ENCODE results near the gene AXIN1. TPM values are rescaled to one million over a fixed set of nuclear protein-coding genes. Genes with fewer than 3 reads are reported as not detected.

AXIN1 gene
- total RNA-seq, 1 donor from 2014 or later: 16.4 TPM

DNA sequence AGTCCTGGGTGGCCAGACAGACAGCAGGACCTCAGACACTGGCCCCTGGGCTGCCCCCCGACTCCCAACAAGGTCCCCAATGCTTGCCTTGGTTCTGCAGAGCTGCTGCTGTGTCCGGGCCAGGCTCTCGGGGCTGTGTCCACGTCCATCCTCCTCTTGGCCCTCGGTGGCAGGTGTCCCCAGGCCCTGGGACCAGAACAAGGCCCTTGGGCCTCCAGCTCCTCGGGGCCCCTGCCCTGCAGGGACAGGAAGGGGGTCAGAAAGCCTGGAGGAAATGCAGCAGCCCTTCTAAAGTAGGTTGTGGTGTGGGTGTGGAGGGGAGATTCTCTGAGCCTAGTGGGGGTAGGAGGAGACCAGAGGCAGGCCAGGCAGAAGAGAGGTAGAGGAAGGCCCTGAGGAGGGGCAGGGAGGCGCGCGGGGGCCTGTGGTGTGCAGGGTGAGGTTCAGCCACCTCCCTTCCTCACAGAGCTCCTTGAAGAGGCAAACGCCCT, 2.5 kb upstream of the AXIN1 start:
- no peaks in the 10 kb centered on the region for H3K36me3 Mint-ChIP-seq (ENCODE audit: unreplicated experiment)
- H3K27me3 Mint-ChIP-seq (ENCODE audit: unreplicated experiment): no peaks in the 10 kb centered on the region
- peaks cover 4% of the 10 kb centered on the region for H3K9me3 Mint-ChIP-seq (ENCODE audit: unreplicated experiment)
- TF ChIP-seq, protein P1, sequence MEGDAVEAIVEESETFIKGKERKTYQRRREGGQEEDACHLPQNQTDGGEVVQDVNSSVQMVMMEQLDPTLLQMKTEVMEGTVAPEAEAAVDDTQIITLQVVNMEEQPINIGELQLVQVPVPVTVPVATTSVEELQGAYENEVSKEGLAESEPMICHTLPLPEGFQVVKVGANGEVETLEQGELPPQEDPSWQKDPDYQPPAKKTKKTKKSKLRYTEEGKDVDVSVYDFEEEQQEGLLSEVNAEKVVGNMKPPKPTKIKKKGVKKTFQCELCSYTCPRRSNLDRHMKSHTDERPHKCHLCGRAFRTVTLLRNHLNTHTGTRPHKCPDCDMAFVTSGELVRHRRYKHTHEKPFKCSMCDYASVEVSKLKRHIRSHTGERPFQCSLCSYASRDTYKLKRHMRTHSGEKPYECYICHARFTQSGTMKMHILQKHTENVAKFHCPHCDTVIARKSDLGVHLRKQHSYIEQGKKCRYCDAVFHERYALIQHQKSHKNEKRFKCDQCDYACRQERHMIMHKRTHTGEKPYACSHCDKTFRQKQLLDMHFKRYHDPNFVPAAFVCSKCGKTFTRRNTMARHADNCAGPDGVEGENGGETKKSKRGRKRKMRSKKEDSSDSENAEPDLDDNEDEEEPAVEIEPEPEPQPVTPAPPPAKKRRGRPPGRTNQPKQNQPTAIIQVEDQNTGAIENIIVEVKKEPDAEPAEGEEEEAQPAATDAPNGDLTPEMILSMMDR (IDR thresholded peaks at IDR 0.05; ENCODE audit: partially characterized antibody, unreplicated experiment): no peak
- H3K4me1 Mint-ChIP-seq (ENCODE audit: low read depth, unreplicated experiment): no peaks in the 10 kb centered on the region
- no peak overlapping the region for H3K27ac Mint-ChIP-seq (ENCODE audit: unreplicated experiment)
- no peak for DNase-seq
- no peak overlapping the region for H3K4me3 Mint-ChIP-seq (ENCODE audit: unreplicated experiment)

DNA sequence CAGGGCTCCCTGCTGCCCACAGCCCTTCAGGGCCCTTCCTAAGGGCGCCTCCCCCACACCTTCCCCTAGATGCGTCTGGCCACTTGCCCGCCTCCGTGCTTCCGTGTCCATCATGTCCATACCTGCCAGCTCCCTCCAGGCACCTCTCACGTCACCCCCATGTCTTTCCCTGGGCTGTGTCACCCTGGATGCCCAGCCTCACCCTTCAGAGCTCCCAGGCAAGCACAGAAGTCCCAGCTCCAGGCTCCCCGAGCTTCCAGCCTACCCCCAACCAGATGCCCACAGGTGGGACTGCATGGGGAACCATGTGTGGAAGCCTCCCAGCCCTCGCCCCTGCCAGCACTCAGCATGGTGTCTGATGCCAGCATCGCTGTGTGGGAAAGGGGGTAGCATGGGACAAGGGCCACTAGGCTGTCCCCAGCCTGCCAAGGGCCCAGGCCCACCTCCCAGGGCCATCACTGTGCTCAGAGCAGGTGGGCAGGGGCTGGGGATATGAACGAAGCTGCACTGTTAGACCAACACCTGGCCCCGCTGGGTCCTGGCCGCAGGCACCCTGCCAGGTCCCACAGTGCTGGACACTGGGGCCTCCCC, 1.9 kb upstream of the AXIN1 start:
- TF ChIP-seq, protein P1 (IDR thresholded peaks at IDR 0.05; ENCODE audit: partially characterized antibody, unreplicated experiment): no peak
- DNase-seq: no peak
- Mint-ChIP-seq H3K36me3 (ENCODE audit: unreplicated experiment) (no peaks in the 10 kb centered on the region), H3K4me1 (ENCODE audit: low read depth, unreplicated experiment) (no peaks in the 10 kb centered on the region), H3K9me3 (ENCODE audit: unreplicated experiment) (peaks cover 4% of the 10 kb centered on the region), H3K27ac (ENCODE audit: unreplicated experiment) (no peak overlapping the region), H3K4me3 (ENCODE audit: unreplicated experiment) (peak overlapping the region; percentile 52), H3K27me3 (ENCODE audit: unreplicated experiment) (no peaks in the 10 kb centered on the region)

DNA sequence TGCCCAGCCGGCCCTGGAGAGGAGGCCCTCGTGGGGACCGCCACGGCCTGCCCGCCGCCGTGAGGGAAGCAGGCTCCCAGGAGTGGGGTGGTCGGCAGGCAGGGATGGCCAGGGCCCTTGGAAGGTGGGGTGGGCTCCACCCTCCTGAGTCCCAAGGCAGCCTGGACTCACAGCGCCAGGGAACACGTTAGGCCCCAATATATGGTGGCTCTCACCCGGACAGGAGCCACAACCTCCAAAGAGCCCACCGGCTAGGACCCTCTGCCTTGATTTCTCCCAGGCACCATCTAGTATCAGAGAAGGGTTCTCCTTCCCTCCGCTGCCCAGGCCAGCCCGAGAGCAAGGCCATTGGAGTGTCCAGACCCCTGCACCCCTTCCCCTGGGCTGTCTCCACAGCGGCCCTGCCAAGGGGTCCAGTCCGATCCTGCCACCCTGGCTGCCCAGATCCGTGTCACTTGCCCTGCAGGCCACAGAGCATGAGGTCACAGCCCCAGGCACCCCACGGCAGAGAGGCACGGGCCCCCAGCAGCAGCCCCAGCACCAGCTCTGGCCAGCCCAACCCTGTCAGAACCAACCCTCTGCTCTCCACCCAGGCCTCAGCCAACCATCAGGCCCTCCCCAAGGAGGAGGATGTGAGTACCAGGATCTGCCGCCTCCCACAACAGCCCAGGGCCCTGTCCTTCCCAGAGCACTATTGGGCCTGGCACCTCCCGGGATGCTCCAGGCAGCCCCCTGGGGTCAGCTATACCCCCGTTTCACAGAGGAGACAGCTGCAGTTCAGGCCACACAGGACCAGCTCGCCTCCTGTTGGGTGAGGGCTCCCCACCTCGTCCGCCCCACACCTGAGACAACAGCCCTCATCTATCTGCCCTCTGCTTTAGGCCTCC, 1.1 kb upstream of the AXIN1 start:
- peak overlapping the region; percentile 52 for H3K4me3 Mint-ChIP-seq (ENCODE audit: unreplicated experiment)
- H3K4me1 Mint-ChIP-seq (ENCODE audit: low read depth, unreplicated experiment): no peaks in the 10 kb centered on the region
- H3K36me3 Mint-ChIP-seq (ENCODE audit: unreplicated experiment): no peaks in the 10 kb centered on the region
- DNase-seq: no peak
- TF ChIP-seq, protein P1 (IDR thresholded peaks at IDR 0.05; ENCODE audit: partially characterized antibody, unreplicated experiment): no peak
- no peak overlapping the region for H3K27ac Mint-ChIP-seq (ENCODE audit: unreplicated experiment)
- H3K9me3 Mint-ChIP-seq (ENCODE audit: unreplicated experiment): peaks cover 4% of the 10 kb centered on the region
- no peaks in the 10 kb centered on the region for H3K27me3 Mint-ChIP-seq (ENCODE audit: unreplicated experiment)

DNA sequence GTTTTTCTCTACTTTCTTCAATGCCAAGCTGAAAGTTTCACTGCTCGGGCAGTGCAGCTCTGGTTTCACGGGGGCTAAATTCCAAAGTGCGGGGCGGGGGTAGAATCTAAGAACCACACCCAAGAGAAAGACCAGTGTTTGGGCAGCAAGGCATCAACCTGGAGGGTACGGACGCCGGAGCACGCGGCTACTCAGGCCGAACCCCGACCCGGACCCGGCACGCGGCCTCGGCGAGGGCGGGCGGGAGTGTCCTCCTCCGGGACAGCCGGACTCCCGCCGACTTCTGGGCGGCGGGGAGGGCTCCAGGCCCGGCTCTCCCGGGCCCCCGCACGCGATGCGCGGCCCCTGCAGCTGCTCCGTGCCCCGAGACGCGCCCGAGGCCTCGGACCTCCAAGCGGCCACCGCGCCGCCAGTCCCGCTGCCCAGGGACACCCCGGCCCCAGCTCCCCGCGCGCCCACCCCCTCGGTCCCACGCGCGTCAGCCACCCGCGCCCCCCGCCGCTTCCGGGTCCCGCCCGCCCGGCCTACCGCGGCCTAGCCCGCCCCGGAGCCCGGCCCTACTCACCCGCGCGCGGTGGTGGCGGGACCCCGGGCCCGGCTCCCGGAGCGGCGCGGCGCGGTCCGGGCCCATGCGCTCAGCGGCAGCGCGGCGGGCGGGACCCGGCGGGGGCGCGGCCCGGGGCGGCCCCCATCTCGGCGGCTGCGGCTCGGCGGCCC, 561 bp downstream of the AXIN1 start:
- TF ChIP-seq, protein P1 (IDR thresholded peaks at IDR 0.05; ENCODE audit: partially characterized antibody, unreplicated experiment): no peak
- no peak for DNase-seq
- no peaks in the 10 kb centered on the region for H3K4me1 Mint-ChIP-seq (ENCODE audit: low read depth, unreplicated experiment)
- H3K27me3 Mint-ChIP-seq (ENCODE audit: unreplicated experiment): no peaks in the 10 kb centered on the region
- H3K9me3 Mint-ChIP-seq (ENCODE audit: unreplicated experiment): peaks cover 7% of the 10 kb centered on the region
- H3K36me3 Mint-ChIP-seq (ENCODE audit: unreplicated experiment): peaks cover 3% of the 10 kb centered on the region
- peak overlapping the region; percentile 92 for H3K4me3 Mint-ChIP-seq (ENCODE audit: unreplicated experiment)
- H3K27ac Mint-ChIP-seq (ENCODE audit: unreplicated experiment): no peak overlapping the region
